GM12878 (cell line): ENCODE data around the gene STYXL2. TPM values are rescaled to one million over a fixed set of nuclear protein-coding genes. Genes with fewer than 3 reads are reported as not detected.
A peak's percentile ranks its signal among the peaks of the same experiment; 100 is the strongest.

Experiments used
- CTCF ChIP-seq, 3 experiments: IDR thresholded peaks in 2 of 3; conservative IDR thresholded peaks in 1 of 3; 2 replicates each; pipeline ENCODE4 v1.5.1; 2011; ENCODE audit warnings: low read depth in 3 of 3, low read length in 3 of 3, mild to moderate bottlenecking in 3 of 3, control low read depth in 2 of 3, moderate library complexity in 2 of 3, inconsistent platforms in 1 of 3, mixed read lengths in 1 of 3; ENCODE audit not compliant: control insufficient read depth in 2 of 3, insufficient read depth in 1 of 3; ENCODE audit errors: extremely low read depth in 1 of 3
- ELK1 ChIP-seq: IDR thresholded peaks from 2 replicates; pipeline ENCODE4 v1.6.1; 2012; ENCODE audit warnings: low read depth, low read length, improper control_type of control experiment
- EZH2 ChIP-seq: IDR thresholded peaks from 2 replicates; pipeline ENCODE4 v1.6.1; 2012; ENCODE audit warnings: low read depth, mild to moderate bottlenecking, control low read depth, inconsistent platforms, low read length, borderline replicate concordance; ENCODE audit not compliant: control insufficient read depth
- FOXK2 ChIP-seq: fragments of 450-650 bp; IDR thresholded peaks from 2 replicates; pipeline ENCODE4 v1.6.1; 2017; ENCODE audit warnings: mild to moderate bottlenecking, moderate library complexity
- HCFC1 ChIP-seq: fragments of 150-350 bp; IDR thresholded peaks from 2 replicates; pipeline ENCODE4 v1.6.1; 2014; ENCODE audit warnings: low read length
- HDAC2 ChIP-seq: fragments of 200-600 bp; sonication (generic); IDR thresholded peaks from 2 replicates; pipeline ENCODE4 v1.6.1; 2017
- HDAC6 ChIP-seq: fragments of 200-600 bp; sonication (generic); IDR thresholded peaks from one replicate; pipeline ENCODE4 v1.8.0; 2017; ENCODE audit warnings: antibody characterized with exemption; ENCODE audit not compliant: unreplicated experiment
- HSF1 ChIP-seq: fragments of 150-350 bp; IDR thresholded peaks from 2 replicates; pipeline ENCODE4 v1.6.1; 2014; ENCODE audit warnings: mild to moderate bottlenecking, low read depth, low read length
- IRF3 ChIP-seq: fragments of 450-650 bp; IDR thresholded peaks from 2 replicates; pipeline ENCODE4 v1.6.1; 2014; ENCODE audit warnings: mild to moderate bottlenecking
- KLF5 ChIP-seq: fragments of 450-650 bp; IDR thresholded peaks from 2 replicates; pipeline ENCODE4 v1.6.1; 2014; ENCODE audit warnings: mild to moderate bottlenecking; ENCODE audit not compliant: partially characterized antibody
- MTA2 ChIP-seq: fragments of 450-650 bp; IDR thresholded peaks from 2 replicates; pipeline ENCODE4 v1.6.1; 2016; ENCODE audit warnings: low read depth, mild to moderate bottlenecking, moderate library complexity
- RAD21 ChIP-seq: IDR thresholded peaks from 2 replicates; pipeline ENCODE4 v1.6.1; 2011; ENCODE audit warnings: mild to moderate bottlenecking, low read depth, low read length, moderate library complexity; ENCODE audit not compliant: insufficient read depth
- SMARCA5 ChIP-seq: fragments of 450-650 bp; IDR thresholded peaks from 2 replicates; pipeline ENCODE4 v1.6.1; 2017; ENCODE audit warnings: mild to moderate bottlenecking
- SPI1 ChIP-seq: IDR thresholded peaks from 2 replicates; pipeline ENCODE4 v1.6.1; 2011; ENCODE audit warnings: low read depth, mild to moderate bottlenecking, low read length, moderate library complexity, borderline replicate concordance; ENCODE audit not compliant: insufficient read depth
- SRF ChIP-seq, 2 experiments: IDR thresholded peaks; 2 replicates each; pipeline ENCODE4 v1.6.1; 2011; ENCODE audit warnings: low read depth in 2 of 2, low read length in 2 of 2, mild to moderate bottlenecking in 1 of 2, moderate library complexity in 1 of 2
- STAT3 ChIP-seq: IDR thresholded peaks from 2 replicates; pipeline ENCODE4 v1.6.1; 2011; ENCODE audit warnings: low read depth, low read length, improper control_type of control experiment
- TCF3 ChIP-seq: IDR thresholded peaks from 2 replicates; pipeline ENCODE4 v1.6.1; 2012; ENCODE audit warnings: low read depth, mild to moderate bottlenecking, low read length, borderline replicate concordance; ENCODE audit not compliant: insufficient read depth
- ZNF217 ChIP-seq: fragments of 450-650 bp; IDR thresholded peaks from 2 replicates; pipeline ENCODE4 v1.6.1; 2017; ENCODE audit warnings: antibody characterized with exemption, mild to moderate bottlenecking
- polyA plus RNA-seq, 11 experiments: library from polyadenylated mRNA; depleted of rRNA in 4 of 11; unstranded in 6 of 11; stranded (reverse) in 5 of 11; fragments of >200 nt; fragmentation: Nextera tagmentation in 4 of 11; fragmentation: Illumina TruSeq in 1 of 11; extraction: Ambion mirVana in 4 of 11; extraction: Trizol in 1 of 11; gene quantifications; 1 replicate in 1 of 11; 2 replicates in 10 of 11; pipeline versions ENCODE4 v1.2.1 to v1.2.3, GENCODE V29; 2011 to 2016; ENCODE audit warnings: inconsistent platforms in 2 of 11, missing spikeins in 2 of 11, low read depth in 1 of 11
- total RNA-seq, 4 experiments: library from RNA; depleted of rRNA in 3 of 4; stranded (reverse); fragments of >200 nt in 3 of 4; fragmentation: Illumina TruSeq in 1 of 4; extraction: Trizol in 1 of 4; gene quantifications; 2 replicates each; pipeline versions ENCODE4 v1.2.1 to v1.2.3, GENCODE V29; 2013 to 2021
- TF ChIP-seq, protein P1 (sequence below): IDR thresholded peaks from 2 replicates; pipeline ENCODE4 v1.6.1; 2011; ENCODE audit warnings: low read depth, mild to moderate bottlenecking, low read length, moderate library complexity, borderline replicate concordance; ENCODE audit errors: extremely low read depth
- TF ChIP-seq, protein P2 (sequence below): fragments of 450-650 bp; IDR thresholded peaks from 2 replicates; pipeline ENCODE4 v1.6.1; 2016; ENCODE audit warnings: mild to moderate bottlenecking
- TF ChIP-seq, protein P3 (sequence below): fragments of 450-650 bp; IDR thresholded peaks from 2 replicates; pipeline ENCODE4 v1.6.1; 2018; ENCODE audit warnings: borderline replicate concordance, mild to moderate bottlenecking; ENCODE audit not compliant: partially characterized antibody

The STYXL2 gene
- total and polyA plus RNA-seq, 10 of the 15 experiments (the other 5 are each of a cell fraction or from before 2014, with no cell fraction given), result under 0.01 to 0.08 (median 0.03) TPM; not detected in 7

- TF ChIP-seq SRF (IDR thresholded peaks at IDR 0.05; ENCODE audit: low read depth in 2 of 2, low read length in 2 of 2), result no peak
- no peak for TF ChIP-seq HSF1
- no peak for TF ChIP-seq ZNF217
- TF ChIP-seq TCF3, result no peak
- TF ChIP-seq, protein P1, sequence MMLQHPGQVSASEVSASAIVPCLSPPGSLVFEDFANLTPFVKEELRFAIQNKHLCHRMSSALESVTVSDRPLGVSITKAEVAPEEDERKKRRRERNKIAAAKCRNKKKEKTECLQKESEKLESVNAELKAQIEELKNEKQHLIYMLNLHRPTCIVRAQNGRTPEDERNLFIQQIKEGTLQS, result no peak
- TF ChIP-seq SMARCA5, result no peak
- no peak for TF ChIP-seq HDAC6
- no peak for TF ChIP-seq CTCF (IDR thresholded peaks at IDR 0.05 in 2 of 3, conservative IDR thresholded peaks at IDR 0.05 in 1 of 3; ENCODE audit: control insufficient read depth in 2 of 3, extremely low read depth in 1 of 3, insufficient read depth in 1 of 3, low read depth in 3 of 3, low read length in 3 of 3)
- no peak for TF ChIP-seq HCFC1
- peak; percentile 61; the same call in 1 of the 2 replicates for TF ChIP-seq SPI1
- no peak for TF ChIP-seq STAT3
- TF ChIP-seq HDAC2, result no peak
- no peak for TF ChIP-seq FOXK2
- TF ChIP-seq EZH2, result no peak
- TF ChIP-seq, protein P2, sequence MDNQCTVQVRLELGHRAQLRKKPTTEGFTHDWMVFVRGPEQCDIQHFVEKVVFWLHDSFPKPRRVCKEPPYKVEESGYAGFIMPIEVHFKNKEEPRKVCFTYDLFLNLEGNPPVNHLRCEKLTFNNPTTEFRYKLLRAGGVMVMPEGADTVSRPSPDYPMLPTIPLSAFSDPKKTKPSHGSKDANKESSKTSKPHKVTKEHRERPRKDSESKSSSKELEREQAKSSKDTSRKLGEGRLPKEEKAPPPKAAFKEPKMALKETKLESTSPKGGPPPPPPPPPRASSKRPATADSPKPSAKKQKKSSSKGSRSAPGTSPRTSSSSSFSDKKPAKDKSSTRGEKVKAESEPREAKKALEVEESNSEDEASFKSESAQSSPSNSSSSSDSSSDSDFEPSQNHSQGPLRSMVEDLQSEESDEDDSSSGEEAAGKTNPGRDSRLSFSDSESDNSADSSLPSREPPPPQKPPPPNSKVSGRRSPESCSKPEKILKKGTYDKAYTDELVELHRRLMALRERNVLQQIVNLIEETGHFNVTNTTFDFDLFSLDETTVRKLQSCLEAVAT, result peak; percentile 66
- TF ChIP-seq ELK1, result no peak
- TF ChIP-seq, protein P3, sequence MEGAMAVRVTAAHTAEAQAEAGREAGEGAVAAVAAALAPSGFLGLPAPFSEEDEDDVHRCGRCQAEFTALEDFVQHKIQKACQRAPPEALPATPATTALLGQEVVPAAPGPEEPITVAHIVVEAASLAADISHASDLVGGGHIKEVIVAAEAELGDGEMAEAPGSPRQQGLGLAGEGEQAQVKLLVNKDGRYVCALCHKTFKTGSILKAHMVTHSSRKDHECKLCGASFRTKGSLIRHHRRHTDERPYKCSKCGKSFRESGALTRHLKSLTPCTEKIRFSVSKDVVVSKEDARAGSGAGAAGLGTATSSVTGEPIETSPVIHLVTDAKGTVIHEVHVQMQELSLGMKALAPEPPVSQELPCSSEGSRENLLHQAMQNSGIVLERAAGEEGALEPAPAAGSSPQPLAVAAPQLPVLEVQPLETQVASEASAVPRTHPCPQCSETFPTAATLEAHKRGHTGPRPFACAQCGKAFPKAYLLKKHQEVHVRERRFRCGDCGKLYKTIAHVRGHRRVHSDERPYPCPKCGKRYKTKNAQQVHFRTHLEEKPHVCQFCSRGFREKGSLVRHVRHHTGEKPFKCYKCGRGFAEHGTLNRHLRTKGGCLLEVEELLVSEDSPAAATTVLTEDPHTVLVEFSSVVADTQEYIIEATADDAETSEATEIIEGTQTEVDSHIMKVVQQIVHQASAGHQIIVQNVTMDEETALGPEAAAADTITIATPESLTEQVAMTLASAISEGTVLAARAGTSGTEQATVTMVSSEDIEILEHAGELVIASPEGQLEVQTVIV, result no peak
- TF ChIP-seq MTA2, result peak; percentile 43; the same call in 1 of the 2 replicates
- TF ChIP-seq RAD21, result no peak
- no peak for TF ChIP-seq IRF3
- TF ChIP-seq KLF5, result no peak
These were observed 16.7 kb downstream of the STYXL2 start (continued) for GRCh38 chr1:167110586-167110985.
